ENCODE data around the gene BMAL2.

The BMAL2 gene

GRCh38 chr12:27361372-27361771, 28.7 kb downstream of the BMAL2 start:
- DNase-seq = no peak

DNA sequence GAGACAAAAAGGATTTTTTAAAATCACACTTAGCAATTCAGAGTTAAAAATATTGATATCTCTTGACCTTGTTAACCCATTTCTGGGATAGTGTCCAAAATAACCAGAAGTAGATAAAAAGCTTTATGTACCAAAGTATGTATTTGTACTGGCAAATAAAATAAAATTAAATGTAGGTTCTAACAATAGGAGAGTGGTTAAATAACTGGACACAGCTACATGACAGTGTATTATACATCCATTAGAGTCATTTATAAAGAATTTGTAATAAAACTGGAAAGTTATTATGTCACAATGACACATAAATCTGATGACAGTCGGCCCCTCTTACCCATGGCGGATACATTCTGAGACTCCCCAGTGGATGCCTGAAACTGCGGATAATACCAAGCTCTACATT, 34.0 kb downstream of the BMAL2 start:
- DNase-seq = no peak

- DNase-seq = no peak
Observed at GRCh38 chr12:27367078-27367477, 34.4 kb downstream of the BMAL2 start.

GRCh38 chr12:27382171-27382795, 49.6 kb downstream of the BMAL2 start:
- DNase-seq = no peak

Measured in NCI-H69 (cell line).